Testis (tissue), 3 donors: ENCODE data around the gene DTNA. TPM values are rescaled to one million over a fixed set of nuclear protein-coding genes. Genes with fewer than 3 reads are reported as not detected.
"Not testable (repeated sequence)": the region's sequence is repeated elsewhere in the genome, so short reads cannot be mapped to it uniquely, and the experiment has no call there.

Experiments
- DNase-seq: peaks from one replicate; pipeline ENCODE4 v3.0.0-alpha.2; 2019
- H3K27ac ChIP-seq, 2 donors: fragments of 200-600 bp; sonication (generic); one replicate each; pipeline ENCODE4 v1.5.1; 2019
- H3K27me3 ChIP-seq: fragments of 200-600 bp; sonication (generic); one replicate; pipeline ENCODE4 v1.5.1; 2019
- H3K36me3 ChIP-seq: fragments of 200-600 bp; sonication (generic); one replicate; pipeline ENCODE4 v1.5.1; 2017; ENCODE audit warnings: low read depth; ENCODE audit errors: missing control alignments
- H3K4me1 ChIP-seq: fragments of 200-600 bp; sonication (generic); one replicate; pipeline ENCODE4 v1.5.1; 2019
- H3K4me3 ChIP-seq, 2 donors: fragments of 200-600 bp; sonication (generic); one replicate each; pipeline ENCODE4 v1.5.1; 2017 to 2019
- H3K9me3 ChIP-seq: fragments of 200-600 bp; sonication (generic); one replicate; pipeline ENCODE4 v1.5.1; 2017
- POLR2A ChIP-seq: fragments of 450-650 bp; IDR thresholded peaks from one replicate; pipeline ENCODE4 v1.6.1; 2017; ENCODE audit warnings: antibody characterized with exemption, mild to moderate bottlenecking, moderate library complexity
- WGBS, 2 donors: methylation state at CpG; one replicate each; pipeline ENCODE4 v1.1.5; 2018; 5-methylcytosine and 5-hydroxymethylcytosine counted together
- intact Hi-C: fragments of 100-400 bp; cut with DNase I; formaldehyde crosslinking; loops from one replicate; pipeline ENCODE4 v1.15.1; 2023; ENCODE audit warnings: low total_unique reads
- polyA plus RNA-seq: library from polyadenylated mRNA; stranded (reverse); fragments of 350-450 nt; fragmentation: Illumina TruSeq; extraction: RNeasy Lipid Tissue Mini Kit (QIAGEN cat#74804); gene quantifications from one replicate; pipeline ENCODE4 v1.2.3, GENCODE V29; 2014; ENCODE audit warnings: low read depth, low replicate concordance; ENCODE audit not compliant: insufficient read depth
- total RNA-seq, 2 donors: library from RNA; depleted of rRNA; stranded (reverse); fragments of >200 nt; gene quantifications; one replicate each; pipeline ENCODE4 v1.2.3, GENCODE V29; 2016
- TF ChIP-seq, protein P1 (sequence below), 3 experiments: fragments of 450-650 bp in 2 of 3; fragments of 200-600 bp in 1 of 3; sonication (generic) in 1 of 3; IDR thresholded peaks; one replicate each; pipeline ENCODE4 v1.5.1; 2016 to 2019; ENCODE audit warnings: antibody characterized with exemption in 3 of 3, mild to moderate bottlenecking in 2 of 3, moderate library complexity in 1 of 3

The DTNA gene
- total and polyA plus RNA-seq, 3 donors from 2014 or later = 18.9 to 96.0 (median 69.1) TPM

- WGBS, 2 donors = 58 to 67% methylated on average over 1 of the region's 1 CpG
- intact Hi-C loops = no loop called here
- Histone ChIP-seq H3K27me3 (no peaks in the 10 kb centered on the region), H3K4me1 (no peaks in the 10 kb centered on the region), H3K9me3 (no peaks in the 10 kb centered on the region), H3K36me3 (no peaks in the 10 kb centered on the region), H3K27ac (no peak overlapping the region), H3K4me3 (no peak overlapping the region)
- TF ChIP-seq, protein P1, sequence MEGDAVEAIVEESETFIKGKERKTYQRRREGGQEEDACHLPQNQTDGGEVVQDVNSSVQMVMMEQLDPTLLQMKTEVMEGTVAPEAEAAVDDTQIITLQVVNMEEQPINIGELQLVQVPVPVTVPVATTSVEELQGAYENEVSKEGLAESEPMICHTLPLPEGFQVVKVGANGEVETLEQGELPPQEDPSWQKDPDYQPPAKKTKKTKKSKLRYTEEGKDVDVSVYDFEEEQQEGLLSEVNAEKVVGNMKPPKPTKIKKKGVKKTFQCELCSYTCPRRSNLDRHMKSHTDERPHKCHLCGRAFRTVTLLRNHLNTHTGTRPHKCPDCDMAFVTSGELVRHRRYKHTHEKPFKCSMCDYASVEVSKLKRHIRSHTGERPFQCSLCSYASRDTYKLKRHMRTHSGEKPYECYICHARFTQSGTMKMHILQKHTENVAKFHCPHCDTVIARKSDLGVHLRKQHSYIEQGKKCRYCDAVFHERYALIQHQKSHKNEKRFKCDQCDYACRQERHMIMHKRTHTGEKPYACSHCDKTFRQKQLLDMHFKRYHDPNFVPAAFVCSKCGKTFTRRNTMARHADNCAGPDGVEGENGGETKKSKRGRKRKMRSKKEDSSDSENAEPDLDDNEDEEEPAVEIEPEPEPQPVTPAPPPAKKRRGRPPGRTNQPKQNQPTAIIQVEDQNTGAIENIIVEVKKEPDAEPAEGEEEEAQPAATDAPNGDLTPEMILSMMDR (IDR thresholded peaks at IDR 0.05) = no peak
- TF ChIP-seq POLR2A = no peak
- no peak for DNase-seq
These were observed 8.5 kb downstream of the DTNA start for GRCh38 chr18:34718610-34719009.

DNA sequence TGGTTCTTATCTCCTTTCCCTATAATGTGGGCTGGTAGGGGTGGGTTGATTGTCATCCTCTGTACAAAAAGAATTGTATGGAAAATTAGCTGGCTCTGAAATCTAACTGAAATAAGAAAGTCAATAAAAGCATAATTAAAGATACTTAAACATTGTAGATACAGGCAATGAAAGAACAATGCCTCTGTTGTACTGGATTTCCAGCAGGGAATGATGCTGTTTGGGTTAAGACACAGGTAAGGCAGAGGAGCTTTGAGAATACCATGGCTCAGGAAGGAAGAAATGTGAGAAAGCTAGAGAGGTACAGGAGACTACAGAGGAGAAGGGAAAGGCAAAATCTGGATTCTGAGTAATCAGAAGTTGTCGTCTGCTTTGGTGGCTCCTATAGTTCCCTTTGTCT, 10.1 kb downstream of the DTNA start:
- TF ChIP-seq, protein P1 (IDR thresholded peaks at IDR 0.05) = no peak
- TF ChIP-seq POLR2A = no peak
- no peak overlapping the region for H3K4me3 ChIP-seq
- WGBS, 2 donors = 97 to 100% methylated on average over 1 of the region's 1 CpG
- H3K27ac ChIP-seq = no peak overlapping the region
- no peaks in the 10 kb centered on the region for H3K36me3 ChIP-seq
- H3K4me1 ChIP-seq = no peaks in the 10 kb centered on the region
- H3K27me3 ChIP-seq = no peaks in the 10 kb centered on the region
- H3K9me3 ChIP-seq = no peaks in the 10 kb centered on the region
- intact Hi-C loops = no loop called here
- no peak for DNase-seq

DNA sequence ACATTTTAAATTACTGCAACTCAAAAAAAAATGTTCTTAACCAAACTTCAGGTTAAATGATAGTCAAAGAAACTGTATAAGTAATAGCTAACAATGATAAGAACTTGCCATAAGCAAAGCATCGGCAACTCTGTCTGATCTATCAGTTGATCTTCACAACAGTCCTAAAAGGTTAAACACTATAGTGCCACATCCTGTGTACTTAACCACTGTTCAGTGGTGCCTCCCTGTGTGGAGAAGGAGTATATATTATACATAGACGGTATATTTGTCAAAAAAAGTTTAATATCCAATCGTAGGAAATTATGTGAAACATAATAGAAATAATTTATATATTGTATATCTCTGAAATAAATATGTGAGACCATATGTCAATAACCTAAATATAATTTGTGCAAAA, 13.0 kb downstream of the DTNA start:
- no peak overlapping the region for H3K4me3 ChIP-seq
- intact Hi-C loops = no loop called here
- 80 to 86% methylated on average over 3 of the region's 3 CpGs for WGBS, 2 donors
- H3K36me3 ChIP-seq = no peaks in the 10 kb centered on the region
- H3K4me1 ChIP-seq = no peaks in the 10 kb centered on the region
- no peaks in the 10 kb centered on the region for H3K9me3 ChIP-seq
- DNase-seq = no peak
- no peak overlapping the region for H3K27ac ChIP-seq
- no peak for TF ChIP-seq POLR2A
- TF ChIP-seq, protein P1 (IDR thresholded peaks at IDR 0.05) = no peak
- H3K27me3 ChIP-seq = no peaks in the 10 kb centered on the region

DNA sequence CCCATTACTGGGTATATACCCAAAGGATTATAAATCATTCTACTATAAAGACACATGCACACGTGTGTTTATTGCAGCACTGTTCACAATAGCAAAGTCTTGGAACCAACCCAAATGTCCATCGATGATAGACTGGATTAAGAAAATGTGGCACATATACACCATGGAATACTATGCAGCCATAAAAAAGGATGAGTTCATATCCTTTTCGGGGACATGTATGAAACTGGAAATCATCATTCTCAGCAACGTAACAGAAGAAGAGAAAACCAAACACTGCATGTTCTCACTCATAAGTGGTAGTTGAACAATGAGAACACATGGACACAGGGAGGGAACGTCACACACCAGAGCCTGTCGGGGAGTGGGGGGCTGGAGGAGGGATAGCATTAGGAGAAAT, 15.6 kb downstream of the DTNA start:
- H3K9me3 ChIP-seq, H3K27me3 ChIP-seq, DNase-seq, H3K27ac ChIP-seq, H3K36me3 ChIP-seq, intact Hi-C loops, H3K4me3 ChIP-seq: not testable (repeated sequence)
- H3K4me1 ChIP-seq = peaks cover 14% of the 10 kb centered on the region
- WGBS, 2 donors = 94 to 96% methylated on average over 6 of the region's 6 CpGs

GRCh38 chr18:34726286-34727004, 16.3 kb downstream of the DTNA start:
- Histone ChIP-seq H3K4me3 (no peak overlapping the region), H3K9me3 (no peaks in the 10 kb centered on the region), H3K27ac (no peak overlapping the region), H3K27me3 (no peaks in the 10 kb centered on the region), H3K4me1 (peaks cover 14% of the 10 kb centered on the region), H3K36me3 (no peaks in the 10 kb centered on the region)
- 83 to 86% methylated on average over 4 to 5 of the region's 5 CpGs for WGBS, 2 donors
- intact Hi-C loops = no loop called here
- TF ChIP-seq POLR2A = no peak
- TF ChIP-seq, protein P1 (IDR thresholded peaks at IDR 0.05) = no peak
- DNase-seq = no peak
